Heart left ventricle (tissue), 16 donors: ENCODE measurements around the gene CRYBG1. TPM values are rescaled to one million over a fixed set of nuclear protein-coding genes. Genes with fewer than 3 reads are reported as not detected.

Source experiments
- ATAC-seq, 4 donors: fragments of 200-7000 bp; cut with Tn5 transposase; one replicate each; pipeline ENCODE4 v1.9.1; 2020 to 2022; ENCODE audit warnings: moderate library complexity in 4 of 4, mild to moderate bottlenecking in 3 of 4, moderate number of reproducible peaks in 1 of 4
- DNase-seq, 5 donors: peaks; one replicate each; pipeline ENCODE4 v3.0.0-alpha.2; 2020
- H3K27ac ChIP-seq, 12 donors: fragments of 200-600 bp; sonication (generic) in 4 of 12; one replicate each; pipeline versions ENCODE4 v1.5.0 to v1.8.0; 2016 to 2022; ENCODE audit warnings: mild to moderate bottlenecking in 2 of 12
- H3K27me3 ChIP-seq, 9 donors: fragments of 200-600 bp; sonication (generic) in 2 of 9; one replicate each; pipeline versions ENCODE4 v1.5.1 to v1.8.0; 2016 to 2022; ENCODE audit warnings: mild to moderate bottlenecking in 3 of 9
- H3K36me3 ChIP-seq, 9 donors: fragments of 200-600 bp; sonication (generic) in 2 of 9; one replicate each; pipeline versions ENCODE4 v1.5.0 to v1.8.0; 2018 to 2022; ENCODE audit warnings: mild to moderate bottlenecking in 2 of 9
- H3K4me1 ChIP-seq, 12 donors: fragments of 200-600 bp; sonication (generic) in 4 of 12; one replicate each; pipeline versions ENCODE4 v1.5.0 to v1.8.0; 2016 to 2022; ENCODE audit warnings: mild to moderate bottlenecking in 3 of 12
- H3K4me3 ChIP-seq, 12 donors: fragments of 200-600 bp; sonication (generic) in 4 of 12; one replicate each; pipeline versions ENCODE4 v1.5.0 to v1.8.0; 2017 to 2022; ENCODE audit warnings: mild to moderate bottlenecking in 9 of 12, moderate library complexity in 4 of 12
- H3K9me3 ChIP-seq, 12 donors: fragments of 200-600 bp; sonication (generic) in 4 of 12; one replicate each; pipeline versions ENCODE4 v1.5.0 to v1.8.0; 2016 to 2022; ENCODE audit warnings: mild to moderate bottlenecking in 1 of 12
- POLR2A ChIP-seq, 2 donors: fragments of 450-650 bp; IDR thresholded peaks; one replicate each; pipeline ENCODE4 v1.6.1; 2017; ENCODE audit warnings: antibody characterized with exemption in 2 of 2, mild to moderate bottlenecking in 2 of 2, moderate library complexity in 2 of 2
- WGBS, 4 donors: extraction: QIAGEN DNeasy Blood & Tissue Kit in 2 of 4; methylation state at CpG; one replicate each; pipeline versions ENCODE4 v1.1.5 to v1.1.7; 2013 to 2018; 5-methylcytosine and 5-hydroxymethylcytosine counted together
- intact Hi-C, 10 donors: fragments of 100-400 bp; cut with DNase I; formaldehyde crosslinking; loops; one replicate each; pipeline versions ENCODE4 v1.11.1 to v1.14.2; 2022
- polyA plus RNA-seq, 2 donors: library from polyadenylated mRNA; stranded (reverse); fragments of 200-250 nt; gene quantifications; one replicate each; pipeline ENCODE4 v1.2.3, GENCODE V29; 2013
- total RNA-seq, 9 donors: library from RNA; depleted of rRNA in 2 of 9; stranded (reverse); fragments of >200 nt in 2 of 9; fragmentation: NEBNext Ultra II Directional in 3 of 9; extraction: Animal tissue kit (Norgen Biotek cat#: 25700) in 3 of 9; gene quantifications; one replicate each; pipeline versions ENCODE4 v1.1.0 to v1.2.4, GENCODE V29; 2016 to 2023
- TF ChIP-seq, protein P1 (sequence below), 12 donors: fragments of 200-600 bp; sonication (generic) in 4 of 12; IDR thresholded peaks; one replicate each; pipeline versions ENCODE4 v1.5.0 to v1.8.0; 2018 to 2022; ENCODE audit warnings: antibody characterized with exemption in 12 of 12, mild to moderate bottlenecking in 5 of 12
- donor health status: ischemic (EF 13 %, LVEDD 7.1; RV severe dilation, severe dysfunction).
- donor health status: healthy with polysubstance abuse.
- donor health status: DM: no; HTN: yes; CAD: no.
- donor health status: DM: no; HTN: no; CAD: no.
- donor health status: ischemic (EF 25% LVEDD 6.9; RV normal size, moderate dysfunction).
- donor health status: ischemic (EF 25% LVEDD 5.7; RV mildly dilated, moderate dysfunction).
- donor health status: healthy.
- donor health status: DM: yes; HTN: yes; CAD: no.
- donor health status: ischemic (EF 35%, LVEDD 5.7; RV mildly dilated, moderate dysfunction).
- donor health status: nonischemic (EF 11% LVEDD 7.7; RV severe dilation, severe dysfunction).
- donor health status: DM: yes; HTN: yes; CAD: no.
- donor health status: PGD.
- donor health status: ischemic (EF 29% LVEDD 5.4; RV normal size, mild dysfunction).
- donor health status: nonischemic (EF 23%, LVEDD 6.1; RV moderate dilation, normal function).

CRYBG1 gene
- total and polyA plus RNA-seq, 11 donors = 0.42 to 17.7 (median 1.5) TPM

DNA sequence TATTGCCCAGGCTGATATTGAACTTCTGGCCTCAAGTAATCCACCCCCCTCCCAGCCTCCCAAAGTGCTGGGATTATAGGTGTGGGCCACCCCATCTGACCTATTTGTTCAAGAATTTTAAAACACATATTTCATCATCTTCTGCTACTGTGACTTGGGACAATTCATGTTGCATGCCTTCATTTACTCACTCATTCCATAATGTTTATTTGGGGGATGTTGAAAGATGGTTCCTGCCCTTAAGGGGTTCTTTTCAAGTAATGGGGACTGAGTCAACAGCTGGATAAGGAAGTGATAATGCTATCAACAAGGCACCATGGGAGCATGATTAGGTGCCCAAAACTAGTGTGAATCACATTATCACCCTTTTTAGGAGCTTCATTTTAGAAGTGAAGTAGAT, 62.0 kb downstream of the CRYBG1 start:
- DNase-seq (no peak), ATAC-seq (no peak)
- Histone ChIP-seq H3K4me3 (no peak overlapping the region), H3K9me3 (no peaks in the 10 kb centered on the region), H3K4me1 (no peaks in the 10 kb centered on the region), H3K27ac (no peak overlapping the region), H3K27me3 (peaks cover 0 to 2% (median 0%) of the 10 kb centered on the region in 9 donors), H3K36me3 (no peaks in the 10 kb centered on the region)
- TF ChIP-seq POLR2A (IDR thresholded peaks at IDR 0.05) = no peak
- TF ChIP-seq, protein P1, sequence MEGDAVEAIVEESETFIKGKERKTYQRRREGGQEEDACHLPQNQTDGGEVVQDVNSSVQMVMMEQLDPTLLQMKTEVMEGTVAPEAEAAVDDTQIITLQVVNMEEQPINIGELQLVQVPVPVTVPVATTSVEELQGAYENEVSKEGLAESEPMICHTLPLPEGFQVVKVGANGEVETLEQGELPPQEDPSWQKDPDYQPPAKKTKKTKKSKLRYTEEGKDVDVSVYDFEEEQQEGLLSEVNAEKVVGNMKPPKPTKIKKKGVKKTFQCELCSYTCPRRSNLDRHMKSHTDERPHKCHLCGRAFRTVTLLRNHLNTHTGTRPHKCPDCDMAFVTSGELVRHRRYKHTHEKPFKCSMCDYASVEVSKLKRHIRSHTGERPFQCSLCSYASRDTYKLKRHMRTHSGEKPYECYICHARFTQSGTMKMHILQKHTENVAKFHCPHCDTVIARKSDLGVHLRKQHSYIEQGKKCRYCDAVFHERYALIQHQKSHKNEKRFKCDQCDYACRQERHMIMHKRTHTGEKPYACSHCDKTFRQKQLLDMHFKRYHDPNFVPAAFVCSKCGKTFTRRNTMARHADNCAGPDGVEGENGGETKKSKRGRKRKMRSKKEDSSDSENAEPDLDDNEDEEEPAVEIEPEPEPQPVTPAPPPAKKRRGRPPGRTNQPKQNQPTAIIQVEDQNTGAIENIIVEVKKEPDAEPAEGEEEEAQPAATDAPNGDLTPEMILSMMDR (IDR thresholded peaks at IDR 0.05) = no peak
- intact Hi-C loops = no loop called here

DNA sequence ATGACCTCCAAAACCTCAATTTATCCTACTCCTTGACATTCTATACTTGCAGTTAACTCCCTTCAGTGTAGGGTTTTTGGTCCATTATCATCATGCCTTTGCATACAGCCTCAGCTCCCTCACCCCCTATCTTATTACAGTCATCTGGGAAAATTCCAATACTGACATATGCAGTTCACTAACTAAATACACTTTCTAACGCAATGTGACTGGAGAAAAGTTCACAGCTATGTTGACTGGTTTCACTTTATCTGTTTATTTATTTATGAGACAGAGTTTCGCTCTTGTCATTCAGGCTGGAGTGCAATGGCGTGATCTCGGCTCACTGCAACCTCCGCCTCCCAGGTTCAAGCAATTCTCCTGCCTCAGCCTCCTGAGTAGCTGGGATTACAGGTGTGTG, 64.9 kb downstream of the CRYBG1 start:
- DNase-seq (no peak), ATAC-seq (no peak)
- Histone ChIP-seq H3K4me1 (no peaks in the 10 kb centered on the region), H3K4me3 (no peak overlapping the region), H3K27ac (no peak overlapping the region), H3K36me3 (no peaks in the 10 kb centered on the region), H3K27me3 (peaks cover 0 to 8% (median 0%) of the 10 kb centered on the region in 9 donors), H3K9me3 (no peaks in the 10 kb centered on the region)
- WGBS, 4 donors = 89% methylated on average over 5 of the region's 5 CpGs
- TF ChIP-seq, protein P1 (IDR thresholded peaks at IDR 0.05) = no peak
- TF ChIP-seq POLR2A (IDR thresholded peaks at IDR 0.05) = no peak
- intact Hi-C loops = no loop called here

DNA sequence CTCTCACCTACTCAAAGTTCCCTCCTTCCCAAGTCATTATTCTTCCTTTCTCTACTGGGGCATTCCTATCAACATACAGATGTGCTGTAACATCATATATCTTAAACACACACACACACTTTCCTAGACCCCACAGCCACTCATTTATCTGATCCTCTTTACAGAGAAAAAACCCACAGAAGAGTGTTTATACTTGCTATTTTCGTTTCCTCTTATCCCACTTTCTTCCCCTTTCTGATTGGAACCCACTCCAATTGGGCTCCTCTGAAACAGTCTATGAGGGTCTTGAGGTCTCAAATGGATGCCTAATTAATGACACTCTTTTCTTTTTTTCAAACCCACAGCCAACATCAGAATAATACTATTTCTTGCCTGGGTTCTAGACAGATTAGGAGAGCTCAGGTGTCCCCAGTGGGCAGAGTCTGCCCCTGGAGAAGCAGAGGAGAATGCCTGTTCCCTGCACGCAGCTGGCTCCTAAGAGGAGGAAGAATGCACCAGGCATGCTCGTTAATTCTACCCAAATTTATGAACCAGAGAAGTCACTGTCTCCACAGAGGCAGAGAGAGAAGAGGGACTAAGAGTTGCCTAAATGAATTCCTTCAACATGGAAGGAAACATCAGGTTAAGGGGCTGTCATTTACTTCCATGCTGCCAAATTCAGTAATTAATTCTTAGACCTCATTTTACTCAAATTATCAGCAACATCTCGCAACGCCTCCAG, 65.9 kb downstream of the CRYBG1 start:
- ATAC-seq (no peak), DNase-seq (no peak)
- WGBS, 4 donors = 61 to 65% (median 63%) methylated on average over 5 of the region's 5 CpGs
- H3K9me3 ChIP-seq = no peaks in the 10 kb centered on the region
- TF ChIP-seq, protein P1 (IDR thresholded peaks at IDR 0.05) = no peak
- TF ChIP-seq POLR2A (IDR thresholded peaks at IDR 0.05) = no peak
- H3K27ac ChIP-seq = no peak overlapping the region
- intact Hi-C loops = no loop called here
- H3K4me3 ChIP-seq = no peak overlapping the region
- no peaks in the 10 kb centered on the region for H3K4me1 ChIP-seq
- H3K27me3 ChIP-seq = peaks cover 0 to 9% (median 0%) of the 10 kb centered on the region in 9 donors
- no peaks in the 10 kb centered on the region for H3K36me3 ChIP-seq

DNA sequence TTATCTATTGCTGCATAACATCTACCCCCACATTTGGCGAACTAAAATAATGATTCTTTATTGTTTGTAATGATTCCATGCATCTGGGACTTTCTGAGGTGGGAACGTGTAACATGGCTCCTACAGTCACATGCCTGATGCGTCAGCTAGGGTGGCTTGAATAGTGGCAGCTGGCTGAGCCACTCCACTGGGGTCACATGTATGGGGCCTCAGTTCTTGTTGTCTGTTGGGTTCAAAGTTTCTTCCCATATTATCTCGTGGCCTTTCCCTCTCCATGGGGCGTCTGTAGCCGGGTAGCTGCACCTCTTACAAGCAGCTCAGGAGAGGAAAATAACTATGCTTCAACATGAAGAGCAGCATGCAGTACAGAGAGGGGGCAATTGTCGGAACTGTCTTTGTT, 69.9 kb downstream of the CRYBG1 start:
- Histone ChIP-seq H3K36me3 (no peaks in the 10 kb centered on the region), H3K27me3 (peaks cover 0 to 9% (median 0%) of the 10 kb centered on the region in 9 donors), H3K4me3 (no peak overlapping the region), H3K27ac (no peak overlapping the region), H3K4me1 (peaks cover 0 to 5% (median 0%) of the 10 kb centered on the region in 12 donors), H3K9me3 (no peaks in the 10 kb centered on the region)
- ATAC-seq (no peak), DNase-seq (no peak)
- TF ChIP-seq, protein P1 (IDR thresholded peaks at IDR 0.05) = no peak
- no peak for TF ChIP-seq POLR2A (IDR thresholded peaks at IDR 0.05)
- intact Hi-C loops = no loop called here
- WGBS, 4 donors = 70 to 86% (median 85%) methylated on average over 7 of the region's 7 CpGs
